ENCODE results near the gene CFAP298. TPM values are rescaled to one million over a fixed set of nuclear protein-coding genes. Genes with fewer than 3 reads are reported as not detected.

CFAP298 gene
- total and polyA plus RNA-seq, 10 of the 15 experiments (the other 5 are each of a cell fraction or from before 2014, with no cell fraction given): 9.5 to 79.1 (median 30.2) TPM

GRCh38 chr21:32590130-32590529 lies 22.0 kb downstream of the CFAP298 start:
- intact Hi-C loops (cut with micrococcal nuclease; ENCODE audit: unreplicated experiment): no loop called here
- H2AFZ ChIP-seq (ENCODE audit: control insufficient read depth, low read depth, low read length): no peak overlapping the region
- RAD21 ChIA-PET (ENCODE audit: unreplicated experiment): no interaction called here
- whole genome bisulfite sequencing (ENCODE audit: insufficient coverage, insufficient replicate concordance, low lambda C conversion rate, missing lambda C conversion rate): 65% methylated on average over 4 of the region's 4 CpGs
- H3K36me3 ChIP-seq (ENCODE audit: control insufficient read depth in 2 of 2, insufficient read depth in 2 of 2, low read length in 1 of 2): no peaks in the 10 kb centered on the region
- H3K79me2 ChIP-seq (ENCODE audit: control insufficient read depth, insufficient read depth, low read length): no peaks in the 10 kb centered on the region
- ATAC-seq (no peak), DNase-seq (ENCODE audit: low read depth, low spot score) (no peak), FAIRE-seq (no peak)
- no peak for TF ChIP-seq ZBTB40 (IDR thresholded peaks at IDR 0.05; ENCODE audit: borderline replicate concordance)
- H3K4me1 ChIP-seq (ENCODE audit: control insufficient read depth, insufficient read depth, low read length): no peaks in the 10 kb centered on the region
- BruUV-seq (replicated peaks): no TSS peak
- H3K27me3 ChIP-seq (replicated peaks in 1 of 2; ENCODE audit: control insufficient read depth in 2 of 2, insufficient read depth in 2 of 2, low read length in 1 of 2): peaks cover 0 to 2% of the 10 kb centered on the region in 2 experiments; a peak in 3 of 4 replicates
- no peaks in the 10 kb centered on the region for H4K20me1 ChIP-seq (ENCODE audit: control insufficient read depth, insufficient read depth)
- no peak overlapping the region for H3K9ac ChIP-seq (ENCODE audit: control insufficient read depth, insufficient read depth, low read length)
- H3K27ac ChIP-seq (ENCODE audit: control insufficient read depth, insufficient read depth): no peak overlapping the region
- in situ Hi-C loops (cut with MboI): no loop called here
- POLR2A ChIA-PET: no interaction called here
- H3K9me3 ChIP-seq (replicated peaks; ENCODE audit: control insufficient read depth, insufficient read depth, low read length): no peaks in the 10 kb centered on the region
- no peak overlapping the region for H3K4me2 ChIP-seq (ENCODE audit: control insufficient read depth, insufficient read depth)
- no peak overlapping the region for H3K4me3 ChIP-seq
- CTCF ChIA-PET: no interaction called here
- SMC1A ChIA-PET (ENCODE audit: uncharacterized antibody, unreplicated experiment): no interaction called here

GRCh38 chr21:32587651-32588050 lies 24.5 kb downstream of the CFAP298 start:
- Histone ChIP-seq H3K4me2 (ENCODE audit: control insufficient read depth, insufficient read depth) (no peak overlapping the region), H2AFZ (ENCODE audit: control insufficient read depth, low read depth, low read length) (no peak overlapping the region), H3K4me3 (no peak overlapping the region), H3K9ac (ENCODE audit: control insufficient read depth, insufficient read depth, low read length) (no peak overlapping the region), H3K9me3 (replicated peaks; ENCODE audit: control insufficient read depth, insufficient read depth, low read length) (no peaks in the 10 kb centered on the region), H3K36me3 (ENCODE audit: control insufficient read depth in 2 of 2, insufficient read depth in 2 of 2, low read length in 1 of 2) (no peaks in the 10 kb centered on the region), H3K4me1 (ENCODE audit: control insufficient read depth, insufficient read depth, low read length) (no peaks in the 10 kb centered on the region), H3K79me2 (ENCODE audit: control insufficient read depth, insufficient read depth, low read length) (no peaks in the 10 kb centered on the region), H4K20me1 (ENCODE audit: control insufficient read depth, insufficient read depth) (no peaks in the 10 kb centered on the region), H3K27ac (ENCODE audit: control insufficient read depth, insufficient read depth) (no peak overlapping the region), H3K27me3 (replicated peaks in 1 of 2; ENCODE audit: control insufficient read depth in 2 of 2, insufficient read depth in 2 of 2, low read length in 1 of 2) (peaks cover 0 to 2% of the 10 kb centered on the region in 2 experiments; a peak in 3 of 4 replicates)
- ChIA-PET CTCF (interaction anchor here (0.9 to 1.0 kb wide), 2 partner anchors 12 to 13 kb away, joined by 3 read pairs; no protein-coding TSS in a partner anchor), RAD21 (ENCODE audit: unreplicated experiment) (no interaction called here), POLR2A (no interaction called here), SMC1A (ENCODE audit: uncharacterized antibody, unreplicated experiment) (no interaction called here)
- 36% methylated on average over 5 of the region's 5 CpGs for WGBS (ENCODE audit: insufficient coverage, insufficient replicate concordance, low lambda C conversion rate, missing lambda C conversion rate)
- no peak for TF ChIP-seq NFIC (IDR thresholded peaks at IDR 0.05; ENCODE audit: low read depth, low read length)
- TF ChIP-seq HDGF (IDR thresholded peaks at IDR 0.05): no peak
- TF ChIP-seq CBX3 (IDR thresholded peaks at IDR 0.05; ENCODE audit: borderline replicate concordance, low read depth): no peak
- TF ChIP-seq MTA2 (IDR thresholded peaks at IDR 0.05; ENCODE audit: low read depth): no peak
- no peak for TF ChIP-seq JUND (IDR thresholded peaks at IDR 0.05; ENCODE audit: low read depth, low read length)
- no peak for TF ChIP-seq IRF4 (IDR thresholded peaks at IDR 0.05; ENCODE audit: low read depth, low read length)
- in situ Hi-C loops (cut with MboI) (no loop called here), intact Hi-C loops (cut with micrococcal nuclease; ENCODE audit: unreplicated experiment) (no loop called here)
- no peak for ATAC-seq
- DNase-seq (ENCODE audit: low read depth, low spot score): no peak
- FAIRE-seq: no peak
- no TSS peak for BruUV-seq (replicated peaks)
